HepG2 (cell line): ENCODE data around the gene GRIN2C. TPM values are rescaled to one million over a fixed set of nuclear protein-coding genes. Genes with fewer than 3 reads are reported as not detected.

Experiments
- ASH2L ChIP-seq: fragments of 300-600, 200-600 bp; sonication (generic); IDR thresholded peaks from 2 replicates; pipeline ENCODE4 v1.7.0; 2017; ENCODE audit warnings: low read depth, mild to moderate bottlenecking, moderate library complexity, mixed read lengths, low read length; ENCODE audit not compliant: insufficient read length
- CCDC6 ChIP-seq: sonication (generic); formaldehyde crosslinking; IDR thresholded peaks from 2 replicates; pipeline ENCODE4 v1.8.1; 2022; ENCODE audit warnings: mild to moderate bottlenecking, missing genetic modification reagents, moderate library complexity
- CEBPZ ChIP-seq: IDR thresholded peaks from 2 replicates; pipeline ENCODE4 v1.6.1; 2012; ENCODE audit warnings: low read length, improper control_type of control experiment
- HNF1A ChIP-seq, 2 experiments: sonication (generic) in 1 of 2; formaldehyde crosslinking in 1 of 2; IDR thresholded peaks; 2 replicates each; pipeline versions ENCODE4 v1.4.0 to v1.6.1; 2016 to 2020; ENCODE audit warnings: borderline replicate concordance in 1 of 2, low read depth in 1 of 2, mild to moderate bottlenecking in 1 of 2, missing genetic modification reagents in 1 of 2
- SIX4 ChIP-seq: sonication (generic); formaldehyde crosslinking; IDR thresholded peaks from 2 replicates; pipeline ENCODE4 v1.4.0; 2020; ENCODE audit warnings: missing genetic modification reagents
- ZFP82 ChIP-seq: sonication (generic); formaldehyde crosslinking; IDR thresholded peaks from 2 replicates; pipeline ENCODE4 v1.5.1; 2020; ENCODE audit warnings: mild to moderate bottlenecking, missing genetic modification reagents, borderline replicate concordance
- ZNF383 ChIP-seq: sonication (generic); formaldehyde crosslinking; IDR thresholded peaks from 2 replicates; pipeline ENCODE4 v1.4.0; 2020; ENCODE audit warnings: missing genetic modification reagents, mild to moderate bottlenecking, borderline replicate concordance
- ZNF460 ChIP-seq: sonication (generic); formaldehyde crosslinking; IDR thresholded peaks from 2 replicates; pipeline ENCODE4 v1.5.1; 2020; ENCODE audit warnings: missing genetic modification reagents, mild to moderate bottlenecking, borderline replicate concordance
- polyA plus RNA-seq, 8 experiments: library from polyadenylated mRNA; depleted of rRNA in 3 of 8; stranded (reverse) in 7 of 8; unstranded in 1 of 8; fragments of >200 nt; fragmentation: Illumina TruSeq in 4 of 8; extraction: Trizol in 4 of 8; gene quantifications; 2 replicates each; pipeline versions ENCODE4 v1.2.1 to v1.2.3, GENCODE V29; 2011 to 2016; ENCODE audit warnings: low read depth in 4 of 8, missing spikeins in 1 of 8, mixed read lengths in 1 of 8; ENCODE audit not compliant: insufficient read depth in 1 of 8
- total RNA-seq, 5 experiments: library from RNA; depleted of rRNA; stranded (reverse); fragments of >200 nt; fragmentation: Illumina TruSeq; extraction: Trizol; gene quantifications; 2 replicates each; pipeline ENCODE4 v1.2.3, GENCODE V29; 2016; ENCODE audit warnings: low read depth in 1 of 5
- TF ChIP-seq, protein P1 (sequence below): sonication (generic); formaldehyde crosslinking; IDR thresholded peaks from 2 replicates; pipeline ENCODE4 v1.8.0; 2023; ENCODE audit warnings: mild to moderate bottlenecking, missing genetic modification reagents
- TF ChIP-seq, protein P2 (sequence below): sonication (generic); formaldehyde crosslinking; IDR thresholded peaks from 2 replicates; pipeline ENCODE4 v1.5.0; 2020; ENCODE audit warnings: mild to moderate bottlenecking, missing genetic modification reagents
- TF ChIP-seq, protein P3 (sequence below): sonication (generic); formaldehyde crosslinking; IDR thresholded peaks from 2 replicates; pipeline ENCODE4 v1.8.0; 2022; ENCODE audit warnings: mild to moderate bottlenecking, missing genetic modification reagents, moderate library complexity

GRIN2C gene
- total and polyA plus RNA-seq, 2 of the 13 experiments (the other 11 are each of a cell fraction or from before 2014, with no cell fraction given), result 0.03 to 0.11 TPM

- no peak for TF ChIP-seq CEBPZ
- TF ChIP-seq HNF1A (IDR thresholded peaks at IDR 0.05; ENCODE audit: low read depth), result peak; percentile 44; the same call in 1 of the 2 replicates
- peak; percentile 16; the same call in 1 of the 2 replicates for TF ChIP-seq HNF1A (CRISPR knock-in tag; IDR thresholded peaks at IDR 0.05; ENCODE audit: borderline replicate concordance)
- no peak for TF ChIP-seq ZNF460 (CRISPR knock-in tag)
- TF ChIP-seq, protein P1, sequence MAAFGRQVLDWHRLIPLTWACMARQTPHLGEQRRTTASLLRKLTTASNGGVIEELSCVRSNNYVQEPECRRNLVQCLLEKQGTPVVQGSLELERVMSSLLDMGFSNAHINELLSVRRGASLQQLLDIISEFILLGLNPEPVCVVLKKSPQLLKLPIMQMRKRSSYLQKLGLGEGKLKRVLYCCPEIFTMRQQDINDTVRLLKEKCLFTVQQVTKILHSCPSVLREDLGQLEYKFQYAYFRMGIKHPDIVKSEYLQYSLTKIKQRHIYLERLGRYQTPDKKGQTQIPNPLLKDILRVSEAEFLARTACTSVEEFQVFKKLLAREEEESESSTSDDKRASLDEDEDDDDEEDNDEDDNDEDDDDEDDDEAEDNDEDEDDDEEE, result peak; percentile 75; the same call in 1 of the 2 replicates
- no peak for TF ChIP-seq CCDC6
- peak; percentile 80; the same call in 1 of the 2 replicates for TF ChIP-seq ZFP82
- TF ChIP-seq, protein P2, sequence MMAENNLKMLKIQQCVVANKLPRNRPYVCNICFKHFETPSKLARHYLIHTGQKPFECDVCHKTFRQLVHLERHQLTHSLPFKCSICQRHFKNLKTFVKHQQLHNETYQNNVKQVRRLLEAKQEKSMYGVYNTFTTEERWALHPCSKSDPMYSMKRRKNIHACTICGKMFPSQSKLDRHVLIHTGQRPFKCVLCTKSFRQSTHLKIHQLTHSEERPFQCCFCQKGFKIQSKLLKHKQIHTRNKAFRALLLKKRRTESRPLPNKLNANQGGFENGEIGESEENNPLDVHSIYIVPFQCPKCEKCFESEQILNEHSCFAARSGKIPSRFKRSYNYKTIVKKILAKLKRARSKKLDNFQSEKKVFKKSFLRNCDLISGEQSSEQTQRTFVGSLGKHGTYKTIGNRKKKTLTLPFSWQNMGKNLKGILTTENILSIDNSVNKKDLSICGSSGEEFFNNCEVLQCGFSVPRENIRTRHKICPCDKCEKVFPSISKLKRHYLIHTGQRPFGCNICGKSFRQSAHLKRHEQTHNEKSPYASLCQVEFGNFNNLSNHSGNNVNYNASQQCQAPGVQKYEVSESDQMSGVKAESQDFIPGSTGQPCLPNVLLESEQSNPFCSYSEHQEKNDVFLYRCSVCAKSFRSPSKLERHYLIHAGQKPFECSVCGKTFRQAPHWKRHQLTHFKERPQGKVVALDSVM (CRISPR knock-in tag), result peak; percentile 9; the same call in 1 of the 2 replicates
- TF ChIP-seq SIX4 (CRISPR knock-in tag), result peak; percentile 45
- TF ChIP-seq ASH2L, result peak; percentile 85
- TF ChIP-seq, protein P3, sequence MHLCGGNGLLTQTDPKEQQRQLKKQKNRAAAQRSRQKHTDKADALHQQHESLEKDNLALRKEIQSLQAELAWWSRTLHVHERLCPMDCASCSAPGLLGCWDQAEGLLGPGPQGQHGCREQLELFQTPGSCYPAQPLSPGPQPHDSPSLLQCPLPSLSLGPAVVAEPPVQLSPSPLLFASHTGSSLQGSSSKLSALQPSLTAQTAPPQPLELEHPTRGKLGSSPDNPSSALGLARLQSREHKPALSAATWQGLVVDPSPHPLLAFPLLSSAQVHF, result no peak
- no peak for TF ChIP-seq ZNF383 (CRISPR knock-in tag)
Observed at GRCh38 chr17:74873037-74873873, 13.6 kb upstream of the GRIN2C start (continued).
